ENCODE results near the gene AMPD1. TPM values are rescaled to one million over a fixed set of nuclear protein-coding genes. Genes with fewer than 3 reads are reported as not detected.

AMPD1 gene
- total and polyA plus RNA-seq, 2 donors (not counting 1 experiment from before 2014, with no cell fraction given), result 0.18 TPM; not detected in 1

DNA sequence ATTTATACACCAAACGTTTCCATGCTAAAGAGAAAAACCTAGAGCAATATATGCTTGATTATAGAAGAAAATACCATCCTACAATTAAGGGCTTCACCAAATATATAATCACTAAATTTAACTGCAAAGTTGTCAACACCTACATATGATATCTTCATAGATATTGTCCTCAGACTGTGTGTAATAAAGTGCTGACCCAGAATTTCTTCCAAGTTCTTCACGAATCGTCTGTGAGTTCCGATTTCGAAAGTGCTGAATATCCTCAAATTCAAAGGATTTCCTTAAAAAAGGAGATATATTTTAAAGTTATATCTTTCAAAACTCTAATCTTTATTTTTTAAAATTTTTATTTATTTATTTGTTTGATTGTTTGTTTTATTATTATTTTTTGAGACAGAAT, 72.0 kb downstream of the AMPD1 start:
- peaks cover 0 to 3% (median 0%) of the 10 kb centered on the region in 4 experiments for H3K27me3 ChIP-seq (replicated peaks in 1 of 4; ENCODE audit: control extremely low read depth in 1 of 4, control insufficient read depth in 3 of 4, insufficient read depth in 4 of 4, low read length in 3 of 4)
- H3K27me3 Mint-ChIP-seq, result peaks cover 7% of the 10 kb centered on the region
- H3K27ac Mint-ChIP-seq, result no peak overlapping the region
- H3K79me2 ChIP-seq (ENCODE audit: control insufficient read depth, insufficient read depth, low read length), result no peaks in the 10 kb centered on the region
- POLR2A ChIA-PET, result no interaction called here
- no peaks in the 10 kb centered on the region for H3K36me3 ChIP-seq (replicated peaks in 1 of 2; ENCODE audit: control extremely low read depth in 1 of 2, control insufficient read depth in 1 of 2, extremely low read depth in 1 of 2, insufficient read depth in 2 of 2, low read length in 1 of 2)
- H3K9me3 ChIP-seq (ENCODE audit: control extremely low read depth in 1 of 3, control insufficient read depth in 2 of 3, insufficient read depth in 1 of 3, low read length in 2 of 3), result no peaks in the 10 kb centered on the region
- no peak overlapping the region for H3K4me2 ChIP-seq (replicated peaks; ENCODE audit: low read depth, low read length, poor library complexity, severe bottlenecking)
- no peak for ATAC-seq (ENCODE audit: low read depth)
- WGBS (ENCODE audit: insufficient coverage), result no CpG with 5 or more reads among the region's 5 CpGs
- no peak overlapping the region for H3K4me3 Mint-ChIP-seq
- no peak for DNase-seq
- no peak overlapping the region for H3K27ac ChIP-seq (ENCODE audit: low read length in 2 of 2)
- H2AFZ ChIP-seq (ENCODE audit: insufficient read depth, low read depth, low read length, poor library complexity, severe bottlenecking), result no peak overlapping the region
- no peaks in the 10 kb centered on the region for H3K9me3 Mint-ChIP-seq (ENCODE audit: insufficient read depth)
- no peaks in the 10 kb centered on the region for H4K20me1 ChIP-seq (ENCODE audit: control insufficient read depth, insufficient read depth, low read length, poor library complexity, severe bottlenecking)
- H3K4me3 ChIP-seq (ENCODE audit: control extremely low read depth in 1 of 5, extremely low read depth in 1 of 5, insufficient read depth in 1 of 5, low read depth in 2 of 5, low read length in 4 of 5), result no peak overlapping the region
- TF ChIP-seq, protein P1, sequence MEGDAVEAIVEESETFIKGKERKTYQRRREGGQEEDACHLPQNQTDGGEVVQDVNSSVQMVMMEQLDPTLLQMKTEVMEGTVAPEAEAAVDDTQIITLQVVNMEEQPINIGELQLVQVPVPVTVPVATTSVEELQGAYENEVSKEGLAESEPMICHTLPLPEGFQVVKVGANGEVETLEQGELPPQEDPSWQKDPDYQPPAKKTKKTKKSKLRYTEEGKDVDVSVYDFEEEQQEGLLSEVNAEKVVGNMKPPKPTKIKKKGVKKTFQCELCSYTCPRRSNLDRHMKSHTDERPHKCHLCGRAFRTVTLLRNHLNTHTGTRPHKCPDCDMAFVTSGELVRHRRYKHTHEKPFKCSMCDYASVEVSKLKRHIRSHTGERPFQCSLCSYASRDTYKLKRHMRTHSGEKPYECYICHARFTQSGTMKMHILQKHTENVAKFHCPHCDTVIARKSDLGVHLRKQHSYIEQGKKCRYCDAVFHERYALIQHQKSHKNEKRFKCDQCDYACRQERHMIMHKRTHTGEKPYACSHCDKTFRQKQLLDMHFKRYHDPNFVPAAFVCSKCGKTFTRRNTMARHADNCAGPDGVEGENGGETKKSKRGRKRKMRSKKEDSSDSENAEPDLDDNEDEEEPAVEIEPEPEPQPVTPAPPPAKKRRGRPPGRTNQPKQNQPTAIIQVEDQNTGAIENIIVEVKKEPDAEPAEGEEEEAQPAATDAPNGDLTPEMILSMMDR (IDR thresholded peaks at IDR 0.05), result no peak
- TF ChIP-seq EZH2 (IDR thresholded peaks at IDR 0.05; ENCODE audit: borderline replicate concordance, insufficient read depth, low read depth, low read length, poor library complexity, severe bottlenecking), result no peak
- H3K4me1 ChIP-seq (ENCODE audit: control insufficient read depth in 2 of 2, insufficient read depth in 2 of 2, low read length in 2 of 2), result no peaks in the 10 kb centered on the region
- intact Hi-C loops (cut with micrococcal nuclease), result no loop called here
- H3K4me1 Mint-ChIP-seq, result no peaks in the 10 kb centered on the region
- CTCF ChIA-PET, result no interaction called here
- no peak overlapping the region for H3K9ac ChIP-seq (ENCODE audit: low read length)

Small RNA genes within 50 kb of the gene (small RNA-seq; reads per million reads assigned to genes)
- gene RN7SL432P (ENCODE audit: insufficient read length, low read depth, low replicate concordance) (not detected), gene RNY1P13 (ENCODE audit: insufficient read length, low read depth, low replicate concordance) (not detected)

Other genes with a start within 250 kb of the AMPD1 start
- 61.0 and 67.3 TPM in 2 replicates for gene TRIM33, start 184.3 kb downstream of the AMPD1 start, total RNA-seq
- 13.7 and 17.8 TPM in 2 replicates for gene TRIM33, start 184.3 kb downstream of the AMPD1 start, polyA plus RNA-seq
- 27.6 and 30.6 TPM in 2 replicates for gene BCAS2, start 113.9 kb downstream of the AMPD1 start, total RNA-seq
- 43.8 and 118 TPM in 2 replicates for gene BCAS2, start 113.9 kb downstream of the AMPD1 start, polyA plus RNA-seq
- 0.76 and 0.87 TPM in 2 replicates for gene DENND2C, start 25.5 kb downstream of the AMPD1 start, total RNA-seq
- gene DENND2C, start 25.5 kb downstream of the AMPD1 start, polyA plus RNA-seq, result 0.18 and 0.27 TPM in 2 replicates
- gene NRAS, start 21.2 kb upstream of the AMPD1 start, total RNA-seq, result 35.0 and 35.3 TPM in 2 replicates
- 9.8 and 27.8 TPM in 2 replicates for gene NRAS, start 21.2 kb upstream of the AMPD1 start, polyA plus RNA-seq
- gene CSDE1, start 62.4 kb upstream of the AMPD1 start, total RNA-seq, result 443 and 454 TPM in 2 replicates
- 114 and 194 TPM in 2 replicates for gene CSDE1, start 62.4 kb upstream of the AMPD1 start, polyA plus RNA-seq
- gene SIKE1, start 85.1 kb upstream of the AMPD1 start, total RNA-seq, result 44.8 and 47.8 TPM in 2 replicates
- gene SIKE1, start 85.1 kb upstream of the AMPD1 start, polyA plus RNA-seq, result 18.4 and 27.2 TPM in 2 replicates
- not detected in 2 replicates for gene SYCP1, start 159.3 kb upstream of the AMPD1 start, total RNA-seq
- not detected in 2 replicates for gene SYCP1, start 159.3 kb upstream of the AMPD1 start, polyA plus RNA-seq

Measured in B cell (primary cell).